NCI-H2196 (cell line): Measurements from ENCODE around the gene PPP2R5E.
"Not testable (repeated sequence)": the region's sequence is repeated elsewhere in the genome, so short reads cannot be mapped to it uniquely, and the experiment has no call there.

Source experiments
- DNase-seq: peaks from one replicate; lab custom pipeline; 2025; ENCODE audit not compliant: unreplicated experiment; lab: John Stamatoyannopoulos, UW

Gene PPP2R5E

GRCh38 chr14:63388766-63389431 is 154.3 kb downstream of the PPP2R5E start:
- DNase-seq = peak; percentile 50

GRCh38 chr14:63387711-63388110 is 155.5 kb downstream of the PPP2R5E start:
- no peak for DNase-seq

GRCh38 chr14:63383776-63384367 is 159.3 kb downstream of the PPP2R5E start:
- DNase-seq = no peak

GRCh38 chr14:63378444-63378843 is 164.7 kb downstream of the PPP2R5E start:
- no peak for DNase-seq

GRCh38 chr14:63375769-63376168 is 167.4 kb downstream of the PPP2R5E start:
- no peak for DNase-seq

- DNase-seq = not testable (repeated sequence)
Measured at GRCh38 chr14:63371613-63372012, 171.6 kb downstream of the PPP2R5E start.

GRCh38 chr14:63371033-63371432 is 172.1 kb downstream of the PPP2R5E start:
- no peak for DNase-seq

GRCh38 chr14:63367742-63368364 is 175.3 kb downstream of the PPP2R5E start:
- no peak for DNase-seq

- no peak for DNase-seq
Measured at GRCh38 chr14:63362389-63362819, 180.8 kb downstream of the PPP2R5E start.

- no peak for DNase-seq
Measured at GRCh38 chr14:63361790-63362189, 181.4 kb downstream of the PPP2R5E start.

GRCh38 chr14:63357841-63358240 is 185.3 kb downstream of the PPP2R5E start:
- DNase-seq = no peak

GRCh38 chr14:63345826-63346225 is 197.4 kb downstream of the PPP2R5E start:
- no peak for DNase-seq

GRCh38 chr14:63344336-63344735 is 198.8 kb downstream of the PPP2R5E start:
- DNase-seq = no peak

GRCh38 chr14:63343878-63344277 is 199.3 kb downstream of the PPP2R5E start:
- no peak for DNase-seq

- DNase-seq = no peak
Measured at GRCh38 chr14:63342371-63342770, 200.8 kb downstream of the PPP2R5E start.

- DNase-seq = no peak
Measured at GRCh38 chr14:63328787-63329737, 214.1 kb downstream of the PPP2R5E start.

GRCh38 chr14:63326840-63327239 is 216.3 kb downstream of the PPP2R5E start:
- no peak for DNase-seq

- no peak for DNase-seq
Measured at GRCh38 chr14:63322897-63323573, 220.1 kb downstream of the PPP2R5E start.

GRCh38 chr14:63322472-63322871 is 220.7 kb downstream of the PPP2R5E start:
- no peak for DNase-seq
